Glomerular endothelial cell (primary cell): ENCODE measurements around the gene MSLN. TPM values are rescaled to one million over a fixed set of nuclear protein-coding genes. Genes with fewer than 3 reads are reported as not detected.
A peak's percentile ranks its signal among the peaks of the same experiment; 100 is the strongest.

ENCODE experiments used
- DNase-seq: peaks from one replicate; pipeline ENCODE4 v3.0.0-alpha.2; 2011; ENCODE audit warnings: low read depth, low spot score; ENCODE audit errors: extremely low read depth
- total RNA-seq: library from RNA; depleted of rRNA; stranded (reverse); fragments of >200 nt; gene quantifications from 2 replicates; pipeline ENCODE4 v1.2.3, GENCODE V29; 2015

The MSLN gene
- 2.1 and 2.4 TPM in 2 replicates for total RNA-seq

- DNase-seq = no peak
Observed at GRCh38 chr16:760545-761343, at the start of gene MSLN. TSS of gene MSLN (plus strand) at chr16:760734. CDS start at chr16:762681, 1,947 bp downstream.

- DNase-seq = no peak
Observed at GRCh38 chr16:711084-711483, 49.5 kb upstream of the MSLN start.

GRCh38 chr16:711548-712320 lies 48.8 kb upstream of the MSLN start:
- DNase-seq = no peak

- DNase-seq = peak; percentile 48
Observed at GRCh38 chr16:712740-713250, 47.7 kb upstream of the MSLN start.

GRCh38 chr16:714079-714478 lies 46.5 kb upstream of the MSLN start:
- no peak for DNase-seq

- DNase-seq = no peak
Observed at GRCh38 chr16:714558-715476, 45.7 kb upstream of the MSLN start, which contains the start of gene METRN. TSS of gene METRN (plus strand) at chr16:715118. CDS start at chr16:715290, 172 bp downstream.

- DNase-seq = no peak
Observed at GRCh38 chr16:715477-716199, 44.9 kb upstream of the MSLN start.

- no peak for DNase-seq
Observed at GRCh38 chr16:716200-716568, 44.4 kb upstream of the MSLN start.

GRCh38 chr16:716768-717325 lies 43.7 kb upstream of the MSLN start:
- DNase-seq = no peak

GRCh38 chr16:717450-718245 lies 42.9 kb upstream of the MSLN start:
- no peak for DNase-seq

- no peak for DNase-seq
Observed at GRCh38 chr16:718389-718788, 42.1 kb upstream of the MSLN start.

- no peak for DNase-seq
Observed at GRCh38 chr16:718922-719321, 41.6 kb upstream of the MSLN start.

GRCh38 chr16:719815-720446 lies 40.6 kb upstream of the MSLN start:
- no peak for DNase-seq

- DNase-seq = no peak
Observed at GRCh38 chr16:720447-720989, 40.0 kb upstream of the MSLN start.

- DNase-seq = no peak
Observed at GRCh38 chr16:720990-721764, 39.4 kb upstream of the MSLN start, which contains the start of gene ANTKMT. TSS of gene ANTKMT (plus strand) at chr16:721146. CDS start at chr16:721275, 129 bp downstream.

GRCh38 chr16:721765-722540 lies 38.6 kb upstream of the MSLN start:
- no peak for DNase-seq
